ENCODE measurements around the gene GINS2. TPM values are rescaled to one million over a fixed set of nuclear protein-coding genes. Genes with fewer than 3 reads are reported as not detected.

The GINS2 gene
- total RNA-seq, 1 experiment from 2014 or later = 20.2 TPM

GRCh38 chr16:85629326-85629725, 59.4 kb downstream of the GINS2 start:
- no peaks in the 10 kb centered on the region for H3K9me2 ChIP-seq (ENCODE audit: insufficient read depth)
- H3K27me3 ChIP-seq (ENCODE audit: insufficient read depth, low read depth) = no peaks in the 10 kb centered on the region
- no peak overlapping the region for H3K4me2 ChIP-seq
- intact Hi-C loops (cut with micrococcal nuclease; ENCODE audit: unreplicated experiment) = no loop called here
- H3K4me1 ChIP-seq (replicated peaks; ENCODE audit: insufficient read depth) = no peaks in the 10 kb centered on the region
- peaks cover 12% of the 10 kb centered on the region for H3K9me3 ChIP-seq (ENCODE audit: insufficient read depth, low read depth)
- BruUV-seq (replicated peaks) = no TSS peak
- no peak for TF ChIP-seq EZH2 (IDR thresholded peaks at IDR 0.05; ENCODE audit: low read depth)
- TF ChIP-seq, protein P1, sequence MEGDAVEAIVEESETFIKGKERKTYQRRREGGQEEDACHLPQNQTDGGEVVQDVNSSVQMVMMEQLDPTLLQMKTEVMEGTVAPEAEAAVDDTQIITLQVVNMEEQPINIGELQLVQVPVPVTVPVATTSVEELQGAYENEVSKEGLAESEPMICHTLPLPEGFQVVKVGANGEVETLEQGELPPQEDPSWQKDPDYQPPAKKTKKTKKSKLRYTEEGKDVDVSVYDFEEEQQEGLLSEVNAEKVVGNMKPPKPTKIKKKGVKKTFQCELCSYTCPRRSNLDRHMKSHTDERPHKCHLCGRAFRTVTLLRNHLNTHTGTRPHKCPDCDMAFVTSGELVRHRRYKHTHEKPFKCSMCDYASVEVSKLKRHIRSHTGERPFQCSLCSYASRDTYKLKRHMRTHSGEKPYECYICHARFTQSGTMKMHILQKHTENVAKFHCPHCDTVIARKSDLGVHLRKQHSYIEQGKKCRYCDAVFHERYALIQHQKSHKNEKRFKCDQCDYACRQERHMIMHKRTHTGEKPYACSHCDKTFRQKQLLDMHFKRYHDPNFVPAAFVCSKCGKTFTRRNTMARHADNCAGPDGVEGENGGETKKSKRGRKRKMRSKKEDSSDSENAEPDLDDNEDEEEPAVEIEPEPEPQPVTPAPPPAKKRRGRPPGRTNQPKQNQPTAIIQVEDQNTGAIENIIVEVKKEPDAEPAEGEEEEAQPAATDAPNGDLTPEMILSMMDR (conservative IDR thresholded peaks at IDR 0.05) = no peak
- peaks cover 6% of the 10 kb centered on the region for H3K36me3 ChIP-seq (ENCODE audit: low read depth)
- no peak for DNase-seq
- H4K20me1 ChIP-seq (ENCODE audit: insufficient read depth) = peaks cover 96% of the 10 kb centered on the region
- ChIA-PET POLR2A (ENCODE audit: unreplicated experiment) (no interaction called here), CTCF (no interaction called here)
- no peak overlapping the region for H2AFZ ChIP-seq
- peaks cover 85% of the 10 kb centered on the region for H3K79me2 ChIP-seq (ENCODE audit: low read depth)
- H3K4me3 ChIP-seq = no peak overlapping the region
- no peak overlapping the region for H3K27ac ChIP-seq
- no peaks in the 10 kb centered on the region for H3F3A ChIP-seq (ENCODE audit: insufficient read depth, low read depth)

GRCh38 chr16:85628645-85629044, 60.1 kb downstream of the GINS2 start:
- no peak overlapping the region for H3K4me3 ChIP-seq
- no peaks in the 10 kb centered on the region for H3K9me2 ChIP-seq (ENCODE audit: insufficient read depth)
- H3K4me1 ChIP-seq (replicated peaks; ENCODE audit: insufficient read depth) = no peaks in the 10 kb centered on the region
- H3K4me2 ChIP-seq = no peak overlapping the region
- no peaks in the 10 kb centered on the region for H3F3A ChIP-seq (ENCODE audit: insufficient read depth, low read depth)
- no TSS peak for BruUV-seq (replicated peaks)
- H4K20me1 ChIP-seq (ENCODE audit: insufficient read depth) = peaks cover 96% of the 10 kb centered on the region
- peaks cover 6% of the 10 kb centered on the region for H3K36me3 ChIP-seq (ENCODE audit: low read depth)
- POLR2A ChIA-PET (ENCODE audit: unreplicated experiment) = no interaction called here
- DNase-seq = no peak
- peaks cover 12% of the 10 kb centered on the region for H3K9me3 ChIP-seq (ENCODE audit: insufficient read depth, low read depth)
- no peak overlapping the region for H2AFZ ChIP-seq
- H3K27ac ChIP-seq = no peak overlapping the region
- no peaks in the 10 kb centered on the region for H3K27me3 ChIP-seq (ENCODE audit: insufficient read depth, low read depth)
- no peak for TF ChIP-seq EZH2 (IDR thresholded peaks at IDR 0.05; ENCODE audit: low read depth)
- TF ChIP-seq, protein P1 (conservative IDR thresholded peaks at IDR 0.05) = no peak
- H3K79me2 ChIP-seq (ENCODE audit: low read depth) = peaks cover 86% of the 10 kb centered on the region
- CTCF ChIA-PET = no interaction called here
- intact Hi-C loops (cut with micrococcal nuclease; ENCODE audit: unreplicated experiment) = no loop called here

GRCh38 chr16:85628265-85628556, 60.5 kb downstream of the GINS2 start:
- ChIA-PET POLR2A (ENCODE audit: unreplicated experiment) (no interaction called here), CTCF (no interaction called here)
- H3F3A ChIP-seq (ENCODE audit: insufficient read depth, low read depth) = no peaks in the 10 kb centered on the region
- no peak overlapping the region for H2AFZ ChIP-seq
- H3K79me2 ChIP-seq (ENCODE audit: low read depth) = peaks cover 91% of the 10 kb centered on the region
- peaks cover 12% of the 10 kb centered on the region for H3K9me3 ChIP-seq (ENCODE audit: insufficient read depth, low read depth)
- H3K36me3 ChIP-seq (ENCODE audit: low read depth) = peaks cover 6% of the 10 kb centered on the region
- no TSS peak for BruUV-seq (replicated peaks)
- H3K27me3 ChIP-seq (ENCODE audit: insufficient read depth, low read depth) = no peaks in the 10 kb centered on the region
- H3K4me2 ChIP-seq = no peak overlapping the region
- H4K20me1 ChIP-seq (ENCODE audit: insufficient read depth) = peaks cover 96% of the 10 kb centered on the region
- no peaks in the 10 kb centered on the region for H3K9me2 ChIP-seq (ENCODE audit: insufficient read depth)
- TF ChIP-seq, protein P1 (conservative IDR thresholded peaks at IDR 0.05) = no peak
- no peak for TF ChIP-seq EZH2 (IDR thresholded peaks at IDR 0.05; ENCODE audit: low read depth)
- H3K27ac ChIP-seq = no peak overlapping the region
- no peak overlapping the region for H3K4me3 ChIP-seq
- H3K4me1 ChIP-seq (replicated peaks; ENCODE audit: insufficient read depth) = no peaks in the 10 kb centered on the region
- DNase-seq = no peak
- intact Hi-C loops (cut with micrococcal nuclease; ENCODE audit: unreplicated experiment) = no loop called here
